GM19468 (cell line): ENCODE measurements around the gene ADORA3.

ENCODE experiments used
- ATAC-seq: cut with Tn5 transposase; IDR thresholded peaks from one replicate; pipeline ENCODE4 v1.9.1; 2021; ENCODE audit warnings: mild to moderate bottlenecking, moderate library complexity, moderate number of reproducible peaks; ENCODE audit not compliant: unreplicated experiment; ENCODE audit errors: extremely low read depth

Gene ADORA3

DNA sequence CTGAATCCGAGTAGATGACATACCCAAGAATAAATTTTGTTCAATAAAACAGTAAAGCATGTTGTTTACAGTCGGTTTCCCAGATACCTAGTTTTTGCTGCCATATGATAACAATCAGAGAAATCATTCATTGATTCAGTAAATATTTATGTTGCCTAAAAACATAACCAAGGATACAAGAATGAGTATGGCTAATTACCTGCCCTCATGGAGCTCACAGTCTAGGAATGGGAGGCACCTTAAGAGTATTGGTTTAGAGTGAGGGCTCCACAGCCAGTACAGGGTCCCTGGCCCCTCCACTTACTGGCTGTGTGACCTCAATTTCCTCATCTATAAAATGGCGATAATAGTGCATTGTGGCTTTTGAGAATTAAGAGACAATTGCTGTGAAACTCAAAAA, 53.2 kb downstream of the ADORA3 start:
- no peak for ATAC-seq

DNA sequence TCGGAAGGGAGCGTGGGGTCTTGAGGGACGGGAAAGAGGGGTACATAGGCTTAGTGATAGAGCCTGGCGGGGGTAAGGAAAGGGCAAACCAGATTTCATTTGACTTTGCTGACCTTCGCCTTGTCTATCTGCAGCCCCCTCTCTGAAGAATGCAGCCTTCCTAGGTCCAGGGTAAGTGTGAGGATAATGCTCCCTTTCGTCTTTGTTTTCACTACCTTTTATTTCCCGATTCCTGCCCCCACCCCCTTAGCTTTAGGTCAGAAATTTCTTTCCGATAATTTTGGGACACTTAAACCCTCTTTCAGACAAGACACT, 53.8 kb downstream of the ADORA3 start:
- ATAC-seq, result no peak
